ENCODE data around the gene SLC12A1.

- no peak for TF ChIP-seq CTCF (IDR thresholded peaks at IDR 0.05; ENCODE audit: low read depth, low read length, poor library complexity, severe bottlenecking)
- no peak for TF ChIP-seq EZH2phosphoT487 (IDR thresholded peaks at IDR 0.05; ENCODE audit: borderline replicate concordance, low read length)
Observed at GRCh38 chr15:48225771-48226170, 19.7 kb downstream of the SLC12A1 start.

All from DOHH2 (cell line).